HG03045 (cell line): ENCODE measurements around the gene AGAP1.

ENCODE experiments used
- ATAC-seq: cut with Tn5 transposase; IDR thresholded peaks from one replicate; pipeline ENCODE4 v1.9.1; 2021; ENCODE audit warnings: mild to moderate bottlenecking, moderate library complexity; ENCODE audit not compliant: unreplicated experiment

The AGAP1 gene

DNA sequence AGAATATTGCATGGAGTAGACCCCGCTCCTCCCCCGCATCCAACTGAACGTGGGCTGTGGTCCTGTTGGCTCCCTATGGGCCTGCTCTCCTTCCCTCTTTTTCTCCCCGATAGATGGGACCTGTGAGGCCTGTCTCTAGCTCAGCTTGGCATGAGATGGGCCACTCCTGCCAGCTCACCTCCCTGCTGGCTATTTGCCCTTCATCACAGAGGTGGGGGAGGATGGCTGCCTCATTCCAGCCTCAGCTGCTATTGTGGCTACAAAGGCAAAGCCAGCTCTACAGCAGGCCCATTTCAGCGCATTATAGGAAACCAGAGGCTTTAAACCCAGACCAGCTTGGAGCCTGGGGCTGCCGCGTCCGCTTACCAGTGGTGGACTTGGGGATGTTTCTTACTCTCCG is 360.4 kb downstream of the AGAP1 start:
- no peak for ATAC-seq

DNA sequence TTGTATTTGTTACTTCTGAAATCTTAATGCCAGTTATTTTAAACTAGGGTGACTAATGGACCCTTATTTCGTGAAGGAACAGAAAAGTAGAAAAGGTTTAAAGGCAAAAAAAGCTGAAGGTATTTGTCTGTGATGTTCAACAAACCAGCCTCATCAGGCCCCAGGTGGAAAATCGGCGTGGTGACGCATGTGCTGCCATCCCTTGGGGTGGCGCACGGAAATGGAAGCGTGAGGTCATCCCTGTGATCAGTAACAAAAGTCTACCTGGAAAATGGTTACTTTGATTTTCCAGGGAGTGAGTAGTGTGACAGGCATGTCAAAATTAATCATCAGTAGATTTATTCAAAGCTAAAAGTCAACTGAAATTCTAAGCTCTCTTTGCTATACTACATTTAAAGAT is 361.2 kb downstream of the AGAP1 start:
- ATAC-seq, result no peak

DNA sequence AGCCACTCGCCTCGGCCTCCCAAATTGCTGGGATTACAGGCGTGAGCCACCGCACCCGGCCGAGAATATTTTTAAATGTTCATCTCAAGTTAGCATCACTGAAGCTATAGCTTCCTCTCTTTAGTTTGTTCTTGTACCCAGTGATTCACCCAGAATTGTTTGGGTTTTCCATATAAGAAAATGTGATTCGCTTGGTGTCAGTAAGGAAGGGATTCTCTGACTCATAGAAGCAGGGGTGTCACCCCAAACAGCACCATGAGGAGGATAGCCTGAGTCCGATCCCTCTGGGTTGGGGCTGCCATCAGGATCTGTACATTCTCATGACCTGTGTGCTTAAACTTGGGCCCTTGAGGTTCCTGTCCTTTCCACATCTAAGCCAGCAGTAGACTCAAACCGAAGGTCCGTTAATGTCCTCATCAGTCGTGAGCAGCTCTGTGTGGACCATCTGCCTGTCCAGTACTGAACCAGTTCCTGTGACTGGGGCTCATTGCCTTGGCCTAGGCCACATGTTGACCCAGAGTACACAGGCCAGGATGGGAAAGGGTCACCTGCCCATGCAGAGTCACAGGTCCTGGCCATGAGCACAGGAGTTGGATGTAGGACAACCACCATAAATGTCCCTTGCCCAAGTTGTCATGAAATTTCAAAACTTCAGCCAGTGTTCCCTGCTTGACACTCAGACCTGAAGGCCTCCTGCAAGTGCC is 362.5 kb downstream of the AGAP1 start:
- no peak for ATAC-seq

DNA sequence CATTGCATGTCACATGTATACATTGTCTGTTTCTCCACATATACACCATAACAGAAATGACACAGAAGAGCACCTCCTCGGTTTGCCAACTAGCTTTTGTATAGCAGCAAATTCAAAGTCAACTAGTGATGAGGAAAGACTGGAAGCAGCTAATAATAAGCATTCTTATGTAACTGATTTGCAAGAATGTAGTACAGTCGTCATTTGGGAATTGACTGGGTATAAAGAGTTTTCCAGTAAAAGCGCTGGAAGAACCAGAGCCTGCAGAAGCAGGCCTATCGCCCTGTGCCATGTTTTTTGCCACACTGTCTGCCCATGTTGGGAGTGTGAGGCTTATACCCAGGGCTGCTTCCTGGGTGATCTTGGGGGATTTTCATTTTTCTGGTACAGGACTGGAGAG is 363.8 kb downstream of the AGAP1 start:
- no peak for ATAC-seq

DNA sequence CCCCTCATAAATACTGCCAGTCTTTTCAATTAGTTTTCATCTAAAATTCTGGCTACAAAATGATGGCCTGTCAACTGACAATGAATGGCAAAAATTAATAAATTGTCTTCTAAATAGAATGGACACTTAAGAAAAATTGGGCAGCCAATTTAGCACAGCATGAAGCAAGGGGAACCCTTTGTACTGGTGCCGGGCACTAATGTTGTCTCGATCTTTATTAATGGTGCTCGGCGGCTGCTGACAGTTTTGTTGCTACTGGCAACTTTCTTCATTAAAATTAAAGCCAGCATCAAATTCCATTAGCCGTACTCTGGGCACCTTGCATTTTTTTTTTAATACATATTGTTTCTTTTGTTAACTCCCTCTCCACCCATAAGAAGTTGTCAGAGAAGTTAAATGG is 365.0 kb downstream of the AGAP1 start:
- ATAC-seq, result no peak

DNA sequence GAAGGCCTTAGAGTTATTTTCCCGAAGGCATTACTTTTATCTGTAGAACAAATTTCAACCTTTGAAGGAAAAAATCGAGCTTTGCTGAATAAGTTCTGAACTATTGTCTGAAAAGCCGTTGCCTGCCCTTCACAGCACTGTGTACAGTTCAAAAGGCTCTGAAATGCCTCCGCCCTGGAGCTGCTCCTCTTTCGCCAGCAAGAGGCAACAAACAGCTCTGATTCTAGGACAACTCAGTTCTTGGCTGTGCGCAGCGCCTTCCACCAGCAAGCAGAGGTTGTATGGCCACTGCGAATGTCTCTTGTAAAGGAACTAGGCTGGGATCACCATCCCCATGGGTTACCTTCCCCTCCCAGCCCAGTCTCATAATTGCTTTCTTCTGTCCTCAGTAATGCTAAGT is 365.8 kb downstream of the AGAP1 start:
- no peak for ATAC-seq

DNA sequence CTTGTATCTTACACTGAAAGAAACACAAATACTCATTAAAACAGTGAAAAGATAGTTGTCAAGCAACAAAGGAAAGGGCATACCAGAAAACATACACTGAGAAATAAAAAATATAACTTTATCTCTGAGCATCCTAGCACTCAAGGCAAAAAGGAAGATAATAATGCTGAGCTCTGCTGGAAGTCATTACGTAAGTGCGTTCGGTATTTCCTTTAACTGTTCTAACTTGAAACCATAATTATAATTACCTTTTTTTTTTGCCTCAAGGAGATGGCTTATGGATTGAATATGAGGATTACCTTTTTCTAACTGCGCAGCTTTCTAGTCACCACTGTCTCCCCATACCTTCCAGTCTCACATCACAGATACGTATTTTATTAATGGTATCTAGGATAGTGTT is 366.3 kb downstream of the AGAP1 start:
- ATAC-seq, result no peak

DNA sequence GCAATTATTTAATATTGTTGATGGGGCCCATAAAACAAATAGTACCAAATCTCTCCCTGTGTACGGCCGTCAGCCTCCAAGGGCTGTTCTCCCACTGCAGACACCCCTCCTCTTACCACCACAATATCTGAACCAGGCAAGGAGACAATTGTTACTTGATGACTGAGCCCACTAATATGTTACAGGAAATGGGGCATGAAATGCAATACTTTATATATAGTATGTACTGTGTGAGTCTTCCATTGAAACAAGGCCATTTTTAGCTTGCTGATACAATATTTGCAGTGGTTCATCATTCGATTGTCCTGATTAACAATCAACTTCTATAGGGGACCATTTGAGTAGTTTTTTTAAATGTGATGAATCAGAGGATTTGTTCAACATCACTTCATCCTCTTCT is 367.0 kb downstream of the AGAP1 start:
- no peak for ATAC-seq

DNA sequence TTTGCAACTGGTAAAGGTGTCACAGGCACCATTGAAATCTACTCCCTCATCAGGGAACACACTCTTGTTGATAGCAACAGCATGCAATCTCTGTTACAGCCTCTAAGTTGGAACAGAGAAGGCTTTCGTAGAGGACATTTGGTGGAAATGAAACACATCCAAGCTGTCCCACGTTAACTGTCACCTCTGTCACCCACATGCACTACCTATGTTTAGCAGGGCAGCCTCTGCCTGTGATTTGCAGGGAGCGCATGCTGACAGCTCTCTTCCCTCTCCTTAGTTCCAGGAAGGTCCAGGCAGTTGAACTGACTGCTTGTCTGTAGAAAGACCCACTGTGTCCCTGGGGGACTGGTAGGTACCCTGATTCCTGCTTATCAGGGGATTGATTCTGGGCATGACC is 367.5 kb downstream of the AGAP1 start:
- ATAC-seq, result no peak

DNA sequence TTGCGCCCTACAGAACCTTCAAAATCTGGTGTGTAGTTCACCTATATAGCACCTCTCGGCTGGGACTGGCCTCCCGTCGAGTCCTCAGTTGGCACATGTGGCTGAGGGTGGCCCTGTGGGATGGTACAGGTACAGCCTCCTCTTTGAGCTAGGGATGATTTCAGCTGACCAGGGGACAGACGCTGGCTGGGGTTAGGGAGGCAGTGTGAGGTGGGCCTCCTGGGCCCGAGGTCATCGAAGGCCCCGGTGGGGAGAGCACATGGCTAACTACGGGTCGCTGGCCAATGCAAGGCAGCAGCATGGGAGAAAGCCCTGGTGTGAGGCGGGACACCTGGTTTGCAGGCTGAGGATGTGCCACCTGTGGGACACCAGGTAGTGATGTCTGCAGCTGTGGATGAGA is 369.6 kb downstream of the AGAP1 start:
- ATAC-seq, result no peak

DNA sequence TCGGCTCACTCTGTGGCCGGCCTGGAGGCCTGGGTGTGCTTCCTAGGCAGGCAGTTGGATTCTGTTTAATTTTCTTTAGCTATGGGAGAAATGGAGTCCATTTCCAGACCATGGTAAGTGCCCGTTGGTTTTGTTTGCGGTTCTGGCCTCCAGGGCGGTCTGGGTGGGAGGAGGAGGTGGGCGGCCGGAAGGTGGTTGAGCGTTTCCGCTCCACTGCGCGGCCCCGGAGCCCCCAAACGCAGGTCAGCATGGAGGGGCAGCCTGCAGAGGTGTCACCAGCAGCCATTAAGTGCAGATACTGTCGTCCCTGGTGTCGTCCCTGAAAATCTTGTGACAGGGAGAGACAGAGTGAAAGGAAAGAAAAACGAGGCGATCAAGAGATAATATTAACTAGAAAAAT is 370.5 kb downstream of the AGAP1 start:
- ATAC-seq, result no peak

DNA sequence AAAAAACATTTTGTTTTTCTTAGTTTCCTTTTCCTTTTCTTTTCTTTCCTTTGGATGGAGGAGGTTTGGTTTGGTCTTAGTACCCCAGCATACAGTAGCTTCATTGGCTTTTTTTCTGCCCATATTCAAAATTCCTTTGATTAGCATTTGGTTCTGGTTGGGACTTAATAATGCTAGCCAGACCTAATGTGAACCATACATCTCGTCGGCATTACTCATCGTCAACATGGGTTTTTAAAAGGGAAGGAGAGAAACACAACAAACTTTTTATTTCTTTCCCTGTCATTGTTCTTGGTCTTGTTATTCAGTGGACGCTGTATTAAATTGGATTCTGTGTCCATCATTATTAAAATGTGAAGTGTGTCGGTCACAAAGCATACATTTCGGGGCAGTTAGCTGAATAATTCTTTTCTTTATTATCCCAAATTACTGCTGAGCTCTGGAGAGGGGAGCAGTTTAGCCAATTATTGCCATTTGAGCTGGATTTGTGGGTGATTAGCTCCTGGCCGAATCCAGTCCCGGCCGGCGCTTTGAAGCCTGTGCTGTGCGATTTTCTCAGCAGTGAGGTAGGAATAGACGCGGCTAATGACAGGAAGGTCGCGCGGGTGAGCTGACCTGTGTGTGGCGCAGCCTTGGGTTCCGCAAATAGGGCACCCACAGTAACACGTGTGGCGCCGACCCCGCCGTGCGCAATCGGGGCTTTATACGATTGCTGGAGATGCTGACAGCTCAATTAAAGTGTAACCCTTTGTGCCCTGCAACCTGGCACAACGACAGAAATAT is 371.1 kb downstream of the AGAP1 start:
- no peak for ATAC-seq

DNA sequence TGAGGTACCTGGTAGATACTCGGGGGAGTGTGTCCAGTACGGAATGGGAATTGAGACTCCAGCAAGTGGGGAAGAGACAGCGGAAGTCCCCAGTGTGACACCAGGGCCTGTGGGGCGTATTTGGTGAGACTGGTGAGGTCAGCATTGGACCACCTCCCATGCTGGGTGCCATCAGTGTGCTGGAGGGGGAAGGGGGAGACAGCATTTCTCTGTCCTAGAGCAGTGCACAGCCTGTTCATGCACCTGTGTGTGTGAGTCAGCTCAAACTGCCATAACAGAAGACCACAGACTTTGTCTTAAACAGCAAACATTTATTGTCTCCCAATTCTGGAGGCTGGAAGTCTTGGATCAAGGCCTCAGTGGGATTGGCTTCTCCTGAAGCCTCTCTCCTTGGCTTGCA is 372.5 kb downstream of the AGAP1 start:
- no peak for ATAC-seq

DNA sequence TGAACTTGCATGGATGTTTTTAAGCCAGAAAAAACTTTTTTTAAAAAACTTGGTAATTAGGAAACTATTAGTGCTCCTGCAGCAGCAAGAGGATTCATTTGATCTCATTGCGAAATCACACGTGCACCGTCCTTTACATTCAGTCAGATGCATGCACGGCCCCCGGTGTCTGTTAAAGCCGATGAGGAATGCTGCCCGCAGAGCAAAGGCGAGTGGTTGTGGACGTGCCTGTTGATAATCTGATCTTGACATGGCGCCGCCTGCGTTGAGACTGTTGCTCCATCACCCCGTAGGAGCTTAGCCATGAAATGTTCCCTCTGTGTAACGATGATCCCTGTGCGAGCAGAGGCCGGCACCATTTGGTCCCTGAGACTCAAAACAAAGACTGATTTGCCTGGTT is 374.4 kb downstream of the AGAP1 start:
- no peak for ATAC-seq

DNA sequence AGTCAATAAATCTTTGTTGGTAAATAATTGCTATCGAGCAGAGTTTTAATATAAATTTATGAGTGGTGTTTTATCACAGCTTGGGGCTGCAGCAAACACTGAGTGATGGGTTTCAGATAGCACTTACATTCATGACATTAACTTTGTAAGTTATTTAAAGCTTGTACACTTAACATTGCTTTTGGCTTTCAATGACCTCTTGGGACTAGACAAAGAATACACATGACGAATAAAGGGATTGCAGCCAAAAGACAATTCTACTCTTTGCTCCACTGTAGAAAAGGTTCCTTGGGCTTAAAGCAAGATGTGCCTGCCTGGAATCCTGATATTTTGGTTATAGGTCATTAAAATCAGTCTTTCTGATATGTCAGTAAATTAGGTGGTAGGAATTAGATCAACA is 374.8 kb downstream of the AGAP1 start:
- ATAC-seq, result no peak

DNA sequence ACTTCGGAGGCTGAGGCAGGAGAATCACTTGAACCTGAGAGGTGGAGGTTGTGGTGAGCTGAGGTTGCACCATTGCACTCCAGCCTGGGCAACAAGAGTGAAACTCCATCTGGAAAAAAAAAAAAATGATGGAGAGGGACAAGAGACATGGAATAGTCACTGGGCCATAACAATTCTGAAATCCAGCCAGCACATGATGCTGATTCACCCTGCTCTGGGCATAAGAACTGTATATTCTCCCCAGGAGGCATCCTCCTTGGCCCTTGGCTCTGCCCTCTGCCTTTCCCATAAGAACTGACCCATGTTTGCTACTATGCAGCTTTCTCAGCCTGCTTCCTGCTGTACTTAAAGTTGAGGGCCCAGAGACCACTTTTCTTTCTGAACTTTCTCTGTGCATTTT is 376.7 kb downstream of the AGAP1 start:
- no peak for ATAC-seq

DNA sequence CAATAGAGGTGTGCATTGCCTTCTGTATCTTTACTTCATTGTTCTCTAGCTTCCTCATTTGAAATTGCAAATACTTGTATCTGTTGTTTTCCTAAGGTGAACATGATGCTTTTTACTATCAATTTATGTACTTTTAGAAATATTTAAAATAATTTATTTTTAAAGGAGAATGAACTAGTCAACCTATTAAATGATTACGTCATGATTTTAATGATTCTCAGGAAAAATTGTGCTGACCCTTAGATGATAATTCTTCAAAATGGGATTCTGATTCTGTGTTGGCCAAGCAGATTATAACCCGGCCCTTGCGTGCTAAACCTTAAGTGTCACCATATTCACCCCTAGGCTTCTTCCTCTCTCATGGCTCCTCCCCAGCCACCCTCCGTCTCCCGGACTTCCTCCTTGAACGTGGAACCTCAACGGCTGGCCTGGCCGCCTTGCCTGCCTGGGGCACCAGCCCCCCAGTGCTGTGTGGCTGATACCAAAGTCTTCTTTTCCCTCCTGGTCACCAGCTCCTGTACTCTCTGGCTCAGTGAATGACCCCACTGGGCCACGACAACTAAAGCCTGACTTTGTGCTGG is 382.3 kb downstream of the AGAP1 start:
- ATAC-seq, result no peak

DNA sequence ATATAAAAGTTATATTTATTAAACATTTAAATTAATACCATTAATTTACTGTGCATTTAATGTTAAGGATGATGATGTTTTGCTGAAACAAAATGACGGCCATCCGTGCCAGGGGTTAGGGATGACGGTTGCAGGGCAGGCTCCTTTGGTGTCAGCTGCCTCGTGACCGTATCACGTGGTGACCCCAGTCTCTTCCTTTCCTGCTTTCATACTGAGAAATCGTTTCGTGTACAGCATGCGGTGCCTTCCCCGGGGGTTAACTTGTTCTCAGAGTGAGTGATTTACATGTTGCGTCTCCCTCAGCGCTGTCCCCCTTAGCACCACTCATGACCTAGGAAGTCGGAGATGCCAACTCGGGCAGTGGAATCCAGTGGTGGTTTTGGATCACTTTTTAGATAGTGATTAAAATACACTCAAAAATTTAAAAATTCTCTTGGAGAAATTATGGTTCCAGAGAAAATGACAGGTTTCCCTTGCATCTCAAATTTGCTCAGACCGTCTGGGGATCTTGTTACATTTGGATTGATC is 383.5 kb downstream of the AGAP1 start:
- ATAC-seq, result no peak

DNA sequence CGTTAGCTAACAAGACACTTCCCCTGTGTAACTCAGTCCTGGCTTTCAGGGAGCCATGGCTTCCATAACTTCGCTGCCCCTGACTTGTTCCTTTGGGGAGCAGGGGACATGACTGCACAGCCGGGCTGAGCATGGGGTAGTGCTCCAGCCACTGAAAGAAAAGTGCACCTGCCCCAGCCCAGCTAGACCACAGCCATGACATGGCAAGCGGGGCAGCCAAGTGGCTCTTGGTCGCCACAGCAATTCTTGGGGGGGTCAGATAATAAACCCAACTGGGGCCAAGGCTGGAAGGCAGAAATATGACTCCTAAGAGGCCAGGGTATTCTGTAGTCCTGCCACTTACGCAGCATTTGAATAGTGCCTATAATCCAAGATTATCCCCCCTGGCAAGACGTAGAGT is 385.3 kb downstream of the AGAP1 start:
- no peak for ATAC-seq

DNA sequence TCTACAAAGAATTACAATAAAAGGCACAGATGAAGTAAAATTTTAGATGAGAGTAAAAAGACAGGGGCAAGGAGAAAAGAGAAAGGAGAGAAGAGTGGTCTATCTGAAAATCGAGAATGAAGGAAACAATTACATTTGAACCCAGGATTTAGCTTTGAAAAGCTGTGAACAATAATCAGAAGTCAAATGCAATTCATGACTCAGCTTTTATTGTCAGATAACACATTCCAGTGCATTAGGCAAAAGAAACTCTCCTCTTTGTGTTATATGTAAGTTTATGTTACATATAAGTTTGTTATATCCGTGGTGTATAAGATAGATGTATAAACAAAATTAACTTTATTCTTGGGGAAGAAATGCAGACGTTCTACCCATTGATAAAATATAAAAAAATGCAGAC is 389.8 kb downstream of the AGAP1 start:
- no peak for ATAC-seq

DNA sequence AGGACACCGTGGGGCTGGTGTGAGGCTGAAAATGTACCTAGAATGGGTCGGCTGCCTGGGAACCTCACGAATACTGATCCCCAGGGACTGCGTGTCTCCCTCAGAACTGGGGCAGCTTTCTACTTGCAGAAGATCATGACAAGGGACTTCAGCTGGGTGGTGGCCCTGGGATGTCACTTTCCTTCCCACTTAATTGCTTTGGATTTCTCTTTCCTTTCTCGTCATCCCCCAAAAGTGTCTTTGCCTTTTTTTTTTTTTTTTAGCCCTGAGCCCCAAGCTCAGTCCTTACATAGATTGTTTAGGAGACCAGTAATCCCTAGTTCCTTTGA is 395.4 kb downstream of the AGAP1 start:
- no peak for ATAC-seq

DNA sequence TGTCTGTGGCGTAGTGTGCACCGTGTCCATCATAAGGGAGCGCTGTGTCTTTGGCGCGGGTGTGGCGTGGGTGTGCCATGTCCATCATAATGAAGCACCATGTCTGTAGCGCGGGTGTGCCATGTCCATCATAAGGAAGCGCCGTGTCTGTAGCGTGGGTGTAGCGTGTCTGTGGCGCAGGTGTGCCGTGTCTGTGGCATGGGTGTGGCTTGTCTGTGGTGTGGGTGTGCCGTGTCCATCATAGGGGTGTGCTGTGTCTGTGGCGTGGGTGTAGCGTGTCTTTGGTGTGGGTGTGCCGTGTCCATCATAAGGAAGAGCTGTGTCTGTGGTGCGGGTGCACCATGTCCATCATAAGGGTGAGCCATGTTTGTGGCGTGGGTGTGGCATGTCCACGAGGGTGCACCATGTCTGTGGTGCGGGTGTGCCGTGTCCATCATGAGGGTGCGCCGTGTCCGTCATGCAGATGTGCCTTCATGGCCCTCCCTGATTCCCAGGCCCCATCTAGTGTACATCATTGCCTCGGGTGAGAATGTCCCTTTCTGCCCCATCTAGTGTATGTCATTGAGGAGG is 399.4 kb downstream of the AGAP1 start:
- ATAC-seq, result no peak
